Ishikawa (cell line): ENCODE measurements around the gene KDM2B.

Experiments used
- CEBPB ChIP-seq: IDR thresholded peaks from 2 replicates; pipeline ENCODE4 v1.6.1; 2012
- EGR1 ChIP-seq: IDR thresholded peaks from 2 replicates; pipeline ENCODE4 v1.6.1; 2012
- EP300 ChIP-seq: IDR thresholded peaks from 2 replicates; pipeline ENCODE4 v1.6.1; 2012; ENCODE audit warnings: borderline replicate concordance
- FOXM1 ChIP-seq: IDR thresholded peaks from 2 replicates; pipeline ENCODE4 v1.6.1; 2012; ENCODE audit warnings: low read depth, borderline replicate concordance
- MAX ChIP-seq: IDR thresholded peaks from 2 replicates; pipeline ENCODE4 v1.6.1; 2012
- NFIC ChIP-seq: IDR thresholded peaks from 2 replicates; pipeline ENCODE4 v1.6.1; 2012
- RAD21 ChIP-seq: IDR thresholded peaks from 2 replicates; pipeline ENCODE4 v1.6.1; 2012; ENCODE audit warnings: low read depth
- REST ChIP-seq: IDR thresholded peaks from 2 replicates; pipeline ENCODE4 v1.6.1; 2012; ENCODE audit warnings: low read depth, mild to moderate bottlenecking
- TAF1 ChIP-seq: IDR thresholded peaks from 2 replicates; pipeline ENCODE4 v1.6.1; 2012; ENCODE audit warnings: low read depth, mild to moderate bottlenecking
- TCF12 ChIP-seq: IDR thresholded peaks from 2 replicates; pipeline ENCODE4 v1.6.1; 2012; ENCODE audit warnings: low read depth
- YY1 ChIP-seq: IDR thresholded peaks from 2 replicates; pipeline ENCODE4 v1.6.1; 2012; ENCODE audit warnings: low read depth
- ZBTB7A ChIP-seq: IDR thresholded peaks from 2 replicates; pipeline ENCODE4 v1.6.1; 2012; ENCODE audit warnings: low read depth

GRCh38 chr12:121454921-121455320 is 125.9 kb downstream of the KDM2B start:
- TF ChIP-seq TCF12 (no peak), EP300 (no peak), REST (no peak), RAD21 (no peak), TAF1 (no peak), NFIC (no peak), YY1 (no peak), ZBTB7A (no peak), FOXM1 (no peak), CEBPB (no peak), MAX (no peak), EGR1 (no peak)
